GM23338 (cell line): Measurements from ENCODE around the gene IFIT1B. TPM values are rescaled to one million over a fixed set of nuclear protein-coding genes. Genes with fewer than 3 reads are reported as not detected.

Source experiments
- ATAC-seq: fragments of 200-7000 bp; cut with Tn5 transposase; 3 replicates; pipeline ENCODE4 v1.9.1; 2020
- DNase-seq: peaks from one replicate; pipeline ENCODE4 v3.0.0-alpha.2; 2015; ENCODE audit warnings: low spot score
- H2AFZ ChIP-seq: fragments of 200-600 bp; sonication (generic); 2 replicates; pipeline ENCODE4 v1.8.0; 2016; ENCODE audit warnings: antibody characterized with exemption, mild to moderate bottlenecking, moderate library complexity
- H3F3A ChIP-seq: fragments of 200-600 bp; sonication (generic); replicated peaks from 2 replicates; pipeline ENCODE4 v1.8.0; 2017; ENCODE audit warnings: antibody characterized with exemption, mixed run types, low read depth
- H3K27ac ChIP-seq: fragments of 200-600 bp; sonication (generic); 2 replicates; pipeline ENCODE4 v1.6.1; 2016; ENCODE audit warnings: low read depth
- H3K27me3 ChIP-seq: fragments of 200-600 bp; sonication (generic); 2 replicates; pipeline ENCODE4 v1.8.0; 2016; ENCODE audit warnings: mild to moderate bottlenecking, mixed run types, moderate library complexity; ENCODE audit not compliant: insufficient read depth
- H3K36me3 ChIP-seq: fragments of 200-600 bp; sonication (generic); 2 replicates; pipeline ENCODE4 v1.8.0; 2016; ENCODE audit warnings: mild to moderate bottlenecking; ENCODE audit not compliant: insufficient read depth
- H3K4me1 ChIP-seq: fragments of 200-600 bp; sonication (generic); 2 replicates; pipeline ENCODE4 v1.8.0; 2016; ENCODE audit warnings: mild to moderate bottlenecking, moderate library complexity; ENCODE audit not compliant: insufficient read depth
- H3K4me2 ChIP-seq: fragments of 200-600 bp; sonication (generic); 2 replicates; pipeline ENCODE4 v1.7.1; 2017; ENCODE audit warnings: mixed run types
- H3K4me3 ChIP-seq: fragments of 200-600 bp; sonication (generic); 2 replicates; pipeline ENCODE4 v1.6.1; 2016; ENCODE audit warnings: mixed run types
- H3K79me2 ChIP-seq: fragments of 200-600 bp; sonication (generic); replicated peaks from 2 replicates; pipeline ENCODE4 v1.8.0; 2017; ENCODE audit warnings: mild to moderate bottlenecking; ENCODE audit not compliant: insufficient read depth
- H3K9me2 ChIP-seq: fragments of 200-600 bp; sonication (generic); 2 replicates; pipeline ENCODE4 v1.8.0; 2017; ENCODE audit not compliant: insufficient read depth
- H4K20me1 ChIP-seq: fragments of 200-600 bp; sonication (generic); replicated peaks from 2 replicates; pipeline ENCODE4 v1.8.0; 2017; ENCODE audit warnings: mild to moderate bottlenecking; ENCODE audit not compliant: insufficient read depth
- H3K27ac Mint-ChIP-seq: 2 replicates; pipeline ENCODE4 v1.8.0; 2020; ENCODE audit warnings: inconsistent platforms, mild to moderate bottlenecking, moderate library complexity, mixed read lengths
- H3K27me3 Mint-ChIP-seq: 3 replicates; pipeline ENCODE4 v1.8.0; 2022; ENCODE audit warnings: low read depth, mild to moderate bottlenecking, moderate library complexity, mixed read lengths, inconsistent platforms; ENCODE audit not compliant: insufficient read depth, poor library complexity
- H3K36me3 Mint-ChIP-seq: 3 replicates; pipeline ENCODE4 v1.8.0; 2021; ENCODE audit warnings: low read depth, mild to moderate bottlenecking, inconsistent platforms, moderate library complexity, mixed read lengths
- H3K4me1 Mint-ChIP-seq: 3 replicates; pipeline ENCODE4 v1.8.0; 2020; ENCODE audit warnings: mild to moderate bottlenecking, inconsistent platforms, mixed read lengths
- H3K4me3 Mint-ChIP-seq: 3 replicates; pipeline ENCODE4 v1.8.0; 2021; ENCODE audit warnings: moderate library complexity, mild to moderate bottlenecking, inconsistent platforms, mixed read lengths
- H3K9me3 Mint-ChIP-seq: 3 replicates; pipeline ENCODE4 v1.8.0; 2020; ENCODE audit warnings: moderate library complexity, mild to moderate bottlenecking, inconsistent platforms, mixed read lengths
- EZH2 ChIP-seq: fragments of 200-600 bp; sonication (generic); IDR thresholded peaks from one replicate; pipeline ENCODE4 v1.8.0; 2017; ENCODE audit warnings: antibody characterized with exemption, mild to moderate bottlenecking, low read depth; ENCODE audit not compliant: unreplicated experiment
- EZH2phosphoT487 ChIP-seq: fragments of 200-600 bp; sonication (generic); IDR thresholded peaks from one replicate; pipeline ENCODE4 v1.8.1; 2018; ENCODE audit warnings: antibody characterized with exemption; ENCODE audit not compliant: unreplicated experiment
- JUNB ChIP-seq: IDR thresholded peaks from one replicate; pipeline ENCODE4 v1.6.1; 2016; ENCODE audit warnings: antibody characterized with exemption; ENCODE audit not compliant: unreplicated experiment
- POLR2AphosphoS5 ChIP-seq: IDR thresholded peaks from 2 replicates; pipeline ENCODE4 v1.6.1; 2016; ENCODE audit warnings: antibody characterized with exemption, low read depth
- polyA plus RNA-seq: library from polyadenylated mRNA; unstranded; fragments of >200 nt; fragmentation: Nextera tagmentation; extraction: Ambion mirVana; gene quantifications from 2 replicates; pipeline ENCODE4 v1.2.1, GENCODE V29; 2016
- total RNA-seq: library from RNA; depleted of rRNA; stranded (reverse); fragments of >200 nt; shearing (Covaris generic); gene quantifications from 2 replicates; pipeline ENCODE4 v1.2.3, GENCODE V29; 2014
- TF ChIP-seq, protein P1 (sequence below), 2 experiments: fragments of 200-600 bp in 1 of 2; sonication (generic) in 1 of 2; conservative IDR thresholded peaks; 2 replicates each; pipeline versions ENCODE4 v1.5.1 to v1.6.1; 2016 to 2017; ENCODE audit warnings: antibody characterized with exemption in 2 of 2, low read depth in 2 of 2, mild to moderate bottlenecking in 2 of 2, moderate library complexity in 1 of 2

The IFIT1B gene
- total and polyA plus RNA-seq, 2 experiments from 2014 or later: 0.10 TPM; not detected in 1

DNA sequence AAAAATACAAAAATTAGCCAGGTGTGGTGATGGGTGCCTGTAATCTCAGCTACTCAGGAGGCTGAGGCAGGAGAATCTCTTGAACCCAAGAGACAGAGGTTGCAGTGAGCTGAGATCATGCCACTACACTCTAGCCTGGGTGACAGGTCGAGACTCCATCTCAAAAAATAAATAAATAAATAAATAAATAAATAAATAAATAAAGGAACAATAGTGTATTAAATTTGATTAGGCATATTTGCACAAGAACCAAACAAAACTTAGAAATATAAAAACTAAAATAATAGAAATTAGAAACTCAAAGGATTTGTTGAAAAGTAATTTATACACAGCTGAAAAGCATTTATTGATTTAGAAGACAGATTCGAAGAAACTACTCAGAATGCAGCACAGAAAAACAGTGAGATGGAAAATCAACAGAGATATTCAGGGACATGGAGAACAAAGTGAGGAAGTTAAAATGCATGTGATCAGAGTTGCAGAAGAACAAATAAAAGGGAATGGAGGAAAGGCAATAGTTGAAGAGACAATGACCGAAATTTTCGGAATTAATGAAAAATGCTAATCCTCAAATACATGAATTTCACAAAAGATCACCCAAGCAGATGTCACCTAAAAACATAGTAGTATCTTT lies 32.4 kb upstream of the IFIT1B start:
- H3K4me1 Mint-ChIP-seq: peaks cover 60% of the 10 kb centered on the region

GRCh38 chr10:89346405-89347254 lies 31.2 kb upstream of the IFIT1B start:
- no peaks in the 10 kb centered on the region for H3F3A ChIP-seq
- H3K27ac ChIP-seq: peak overlapping the region; percentile 73; the same call in 1 of the 2 replicates
- H3K4me3 ChIP-seq: no peak overlapping the region
- no peaks in the 10 kb centered on the region for H3K27me3 ChIP-seq
- no peaks in the 10 kb centered on the region for H3K9me3 Mint-ChIP-seq
- ATAC-seq: peak; percentile 68
- TF ChIP-seq POLR2AphosphoS5: no peak
- TF ChIP-seq, protein P1, sequence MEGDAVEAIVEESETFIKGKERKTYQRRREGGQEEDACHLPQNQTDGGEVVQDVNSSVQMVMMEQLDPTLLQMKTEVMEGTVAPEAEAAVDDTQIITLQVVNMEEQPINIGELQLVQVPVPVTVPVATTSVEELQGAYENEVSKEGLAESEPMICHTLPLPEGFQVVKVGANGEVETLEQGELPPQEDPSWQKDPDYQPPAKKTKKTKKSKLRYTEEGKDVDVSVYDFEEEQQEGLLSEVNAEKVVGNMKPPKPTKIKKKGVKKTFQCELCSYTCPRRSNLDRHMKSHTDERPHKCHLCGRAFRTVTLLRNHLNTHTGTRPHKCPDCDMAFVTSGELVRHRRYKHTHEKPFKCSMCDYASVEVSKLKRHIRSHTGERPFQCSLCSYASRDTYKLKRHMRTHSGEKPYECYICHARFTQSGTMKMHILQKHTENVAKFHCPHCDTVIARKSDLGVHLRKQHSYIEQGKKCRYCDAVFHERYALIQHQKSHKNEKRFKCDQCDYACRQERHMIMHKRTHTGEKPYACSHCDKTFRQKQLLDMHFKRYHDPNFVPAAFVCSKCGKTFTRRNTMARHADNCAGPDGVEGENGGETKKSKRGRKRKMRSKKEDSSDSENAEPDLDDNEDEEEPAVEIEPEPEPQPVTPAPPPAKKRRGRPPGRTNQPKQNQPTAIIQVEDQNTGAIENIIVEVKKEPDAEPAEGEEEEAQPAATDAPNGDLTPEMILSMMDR (conservative IDR thresholded peaks at IDR 0.05; ENCODE audit: low read depth in 2 of 2): no peak
- no peaks in the 10 kb centered on the region for H4K20me1 ChIP-seq
- peak overlapping the region; percentile 96 for H3K27ac Mint-ChIP-seq
- H2AFZ ChIP-seq: no peak overlapping the region
- no peaks in the 10 kb centered on the region; the same call in 1 of the 2 replicates for H3K9me2 ChIP-seq
- H3K36me3 ChIP-seq: no peaks in the 10 kb centered on the region
- H3K4me2 ChIP-seq: peak overlapping the region; percentile 24; the same call in 1 of the 2 replicates
- peaks cover 57% of the 10 kb centered on the region for H3K4me1 ChIP-seq
- peak; percentile 65 for DNase-seq
- H3K27me3 Mint-ChIP-seq: no peaks in the 10 kb centered on the region
- no peaks in the 10 kb centered on the region for H3K79me2 ChIP-seq
- H3K4me3 Mint-ChIP-seq: no peak overlapping the region
- no peaks in the 10 kb centered on the region for H3K36me3 Mint-ChIP-seq
- H3K4me1 Mint-ChIP-seq: peaks cover 71% of the 10 kb centered on the region

More for the DNA sequence above, 32.4 kb upstream of the IFIT1B start:
- no peak overlapping the region for H3K4me3 ChIP-seq
- no peak for DNase-seq
- no peak overlapping the region for H3K4me2 ChIP-seq
- ATAC-seq: no peak
- H3K36me3 ChIP-seq: no peaks in the 10 kb centered on the region
- peak overlapping the region; percentile 73; the same call in 1 of the 2 replicates for H3K27ac ChIP-seq
- no peaks in the 10 kb centered on the region for H3K27me3 Mint-ChIP-seq
- H3K4me1 ChIP-seq: peaks cover 46% of the 10 kb centered on the region
- no peaks in the 10 kb centered on the region; the same call in 1 of the 2 replicates for H3K9me2 ChIP-seq
- H3F3A ChIP-seq: no peaks in the 10 kb centered on the region
- no peaks in the 10 kb centered on the region for H4K20me1 ChIP-seq
- H3K79me2 ChIP-seq: no peaks in the 10 kb centered on the region
- H2AFZ ChIP-seq: no peak overlapping the region
- H3K27me3 ChIP-seq: no peaks in the 10 kb centered on the region
- no peaks in the 10 kb centered on the region for H3K9me3 Mint-ChIP-seq
- no peak overlapping the region for H3K4me3 Mint-ChIP-seq
- peak overlapping the region; percentile 96 for H3K27ac Mint-ChIP-seq
- H3K36me3 Mint-ChIP-seq: no peaks in the 10 kb centered on the region
- no peak for TF ChIP-seq EZH2
- no peak for TF ChIP-seq EZH2phosphoT487
- no peak for TF ChIP-seq JUNB
